Measurements from ENCODE around the gene IDH1.
"Not testable (repeated sequence)": the region's sequence is repeated elsewhere in the genome, so short reads cannot be mapped to it uniquely, and the experiment has no call there.

The IDH1 gene

GRCh38 chr2:208254871-208255556 lies at the start of gene IDH1:
Gene IDH1 (minus strand): TSS chr2:208255071. CDS start chr2:208251551, 3,520 bp downstream.
- in situ Hi-C loops (cut with MboI; ENCODE audit: low pct_unique_long_range_greater_than_20kb, low sequenced_read_pairs), result no loop called here
- DNase-seq, result peak; percentile 89

GRCh38 chr2:208304157-208304556 lies 49.3 kb upstream of the IDH1 start:
- DNase-seq, result no peak
- in situ Hi-C loops (cut with MboI; ENCODE audit: low pct_unique_long_range_greater_than_20kb, low sequenced_read_pairs), result no loop called here

- in situ Hi-C loops (cut with MboI; ENCODE audit: low pct_unique_long_range_greater_than_20kb, low sequenced_read_pairs), result no loop called here
- DNase-seq, result no peak
Measured at GRCh38 chr2:208300847-208301618, 46.2 kb upstream of the IDH1 start.

- DNase-seq, result no peak
- in situ Hi-C loops (cut with MboI; ENCODE audit: low pct_unique_long_range_greater_than_20kb, low sequenced_read_pairs), result no loop called here
Measured at GRCh38 chr2:208297961-208298360, 43.1 kb upstream of the IDH1 start.

- in situ Hi-C loops (cut with MboI; ENCODE audit: low pct_unique_long_range_greater_than_20kb, low sequenced_read_pairs), result no loop called here
- no peak for DNase-seq
Measured at GRCh38 chr2:208296610-208297009, 41.7 kb upstream of the IDH1 start.

- in situ Hi-C loops (cut with MboI; ENCODE audit: low pct_unique_long_range_greater_than_20kb, low sequenced_read_pairs), result no loop called here
- DNase-seq, result no peak
Measured at GRCh38 chr2:208295834-208296233, 41.0 kb upstream of the IDH1 start.

- in situ Hi-C loops (cut with MboI; ENCODE audit: low pct_unique_long_range_greater_than_20kb, low sequenced_read_pairs), result no loop called here
- DNase-seq, result no peak
Measured at GRCh38 chr2:208294482-208295024, 39.7 kb upstream of the IDH1 start.

- in situ Hi-C loops (cut with MboI; ENCODE audit: low pct_unique_long_range_greater_than_20kb, low sequenced_read_pairs), result no loop called here
- peak; percentile 67 for DNase-seq
Measured at GRCh38 chr2:208285853-208286252, 31.0 kb upstream of the IDH1 start.

GRCh38 chr2:208280933-208281332 lies 26.1 kb upstream of the IDH1 start:
- DNase-seq, result no peak
- in situ Hi-C loops (cut with MboI; ENCODE audit: low pct_unique_long_range_greater_than_20kb, low sequenced_read_pairs), result no loop called here

- in situ Hi-C loops (cut with MboI; ENCODE audit: low pct_unique_long_range_greater_than_20kb, low sequenced_read_pairs), result no loop called here
- DNase-seq, result no peak
Measured at GRCh38 chr2:208280234-208280633, 25.4 kb upstream of the IDH1 start.

GRCh38 chr2:208279236-208279635 lies 24.4 kb upstream of the IDH1 start:
- in situ Hi-C loops (cut with MboI; ENCODE audit: low pct_unique_long_range_greater_than_20kb, low sequenced_read_pairs), result no loop called here
- DNase-seq, result no peak

GRCh38 chr2:208278549-208278948 lies 23.7 kb upstream of the IDH1 start:
- in situ Hi-C loops (cut with MboI; ENCODE audit: low pct_unique_long_range_greater_than_20kb, low sequenced_read_pairs), result no loop called here
- DNase-seq, result no peak

- in situ Hi-C loops (cut with MboI; ENCODE audit: low pct_unique_long_range_greater_than_20kb, low sequenced_read_pairs), result no loop called here
- DNase-seq, result no peak
Measured at GRCh38 chr2:208274748-208275147, 19.9 kb upstream of the IDH1 start.

GRCh38 chr2:208269091-208269490 lies 14.2 kb upstream of the IDH1 start:
- in situ Hi-C loops (cut with MboI; ENCODE audit: low pct_unique_long_range_greater_than_20kb, low sequenced_read_pairs), result no loop called here
- DNase-seq, result peak; percentile 53

- in situ Hi-C loops (cut with MboI; ENCODE audit: low pct_unique_long_range_greater_than_20kb, low sequenced_read_pairs), result no loop called here
- DNase-seq, result no peak
Measured at GRCh38 chr2:208268156-208268952, 13.5 kb upstream of the IDH1 start.

GRCh38 chr2:208267526-208267925 lies 12.7 kb upstream of the IDH1 start:
- DNase-seq; in situ Hi-C loops (cut with MboI; ENCODE audit: low pct_unique_long_range_greater_than_20kb, low sequenced_read_pairs): not testable (repeated sequence)

- in situ Hi-C loops (cut with MboI; ENCODE audit: low pct_unique_long_range_greater_than_20kb, low sequenced_read_pairs), result no loop called here
- no peak for DNase-seq
Measured at GRCh38 chr2:208266936-208267335, 12.1 kb upstream of the IDH1 start.

GRCh38 chr2:208266553-208266893 lies 11.7 kb upstream of the IDH1 start:
- DNase-seq, result no peak
- in situ Hi-C loops (cut with MboI; ENCODE audit: low pct_unique_long_range_greater_than_20kb, low sequenced_read_pairs), result no loop called here

- in situ Hi-C loops (cut with MboI; ENCODE audit: low pct_unique_long_range_greater_than_20kb, low sequenced_read_pairs), result no loop called here
- peak; percentile 99 for DNase-seq
Measured at GRCh38 chr2:208265801-208266552, 11.1 kb upstream of the IDH1 start, which contains the start of gene PIKFYVE. Gene PIKFYVE (plus strand): TSS chr2:208266255. CDS start chr2:208271520, 5,265 bp downstream.

All from KBM-7 (cell line).